NOMO-1 treated with dmso at 0.1 percent for 144 hours (cell line): ENCODE measurements around the gene PAXX.

Experiments
- DNase-seq: peaks from one replicate; lab custom pipeline; 2025; ENCODE audit not compliant: unreplicated experiment; lab: John Stamatoyannopoulos, UW

The PAXX gene

GRCh38 chr9:137016436-137016835 is 24.2 kb downstream of the PAXX start:
- DNase-seq, result no peak

- DNase-seq, result no peak
Observed at GRCh38 chr9:137017071-137017470, 24.8 kb downstream of the PAXX start.

- DNase-seq, result no peak
Observed at GRCh38 chr9:137017791-137018497, 25.7 kb downstream of the PAXX start.

GRCh38 chr9:137018761-137019559 is 26.7 kb downstream of the PAXX start:
- no peak for DNase-seq

GRCh38 chr9:137019891-137020683 is 27.9 kb downstream of the PAXX start:
- DNase-seq, result no peak

- DNase-seq, result no peak
Observed at GRCh38 chr9:137020771-137021567, 28.7 kb downstream of the PAXX start.

GRCh38 chr9:137021568-137021978 is 29.4 kb downstream of the PAXX start:
- DNase-seq, result no peak

- DNase-seq, result peak; percentile 65
Observed at GRCh38 chr9:137021979-137022661, 29.9 kb downstream of the PAXX start.

- no peak for DNase-seq
Observed at GRCh38 chr9:137022662-137023008, 30.4 kb downstream of the PAXX start.

GRCh38 chr9:137023157-137023556 is 30.9 kb downstream of the PAXX start:
- no peak for DNase-seq

- DNase-seq, result no peak
Observed at GRCh38 chr9:137023583-137023991, 31.4 kb downstream of the PAXX start.

- no peak for DNase-seq
Observed at GRCh38 chr9:137025517-137025966, 33.3 kb downstream of the PAXX start.

- DNase-seq, result no peak
Observed at GRCh38 chr9:137026384-137026783, 34.2 kb downstream of the PAXX start.

GRCh38 chr9:137026828-137027227 is 34.6 kb downstream of the PAXX start:
- DNase-seq, result no peak

GRCh38 chr9:137027369-137028262 is 35.4 kb downstream of the PAXX start, which contains the start of gene ABCA2:
Gene ABCA2 (minus strand): TSS chr9:137028237. CDS start chr9:137028140, 97 bp downstream.
- DNase-seq, result no peak

- DNase-seq, result peak; percentile 68
Observed at GRCh38 chr9:137028263-137029057, 36.2 kb downstream of the PAXX start.

- peak; percentile 68 for DNase-seq
Observed at GRCh38 chr9:137029058-137029936, 37.1 kb downstream of the PAXX start.
